Measurements from ENCODE around the gene PRKAG2. TPM values are rescaled to one million over a fixed set of nuclear protein-coding genes. Genes with fewer than 3 reads are reported as not detected.
"Not testable (repeated sequence)": the region's sequence is repeated elsewhere in the genome, so short reads cannot be mapped to it uniquely, and the experiment has no call there.

PRKAG2 gene
- total RNA-seq, 4 donors from 2014 or later, result 38.8 to 94.4 (median 73.2) TPM

- Histone ChIP-seq H3K9me3 (no peaks in the 10 kb centered on the region), H3K4me3 (no peak overlapping the region), H3K27ac (no peak overlapping the region), H3K4me1 (peaks cover 0 to 8% (median 0%) of the 10 kb centered on the region in 4 donors), H3K27me3 (no peaks in the 10 kb centered on the region), H3K36me3 (peaks cover 0 to 14% (median 0%) of the 10 kb centered on the region in 3 donors)
- DNase-seq, result peak in 1 of 3 donors; percentile 37
- TF ChIP-seq, protein P1, sequence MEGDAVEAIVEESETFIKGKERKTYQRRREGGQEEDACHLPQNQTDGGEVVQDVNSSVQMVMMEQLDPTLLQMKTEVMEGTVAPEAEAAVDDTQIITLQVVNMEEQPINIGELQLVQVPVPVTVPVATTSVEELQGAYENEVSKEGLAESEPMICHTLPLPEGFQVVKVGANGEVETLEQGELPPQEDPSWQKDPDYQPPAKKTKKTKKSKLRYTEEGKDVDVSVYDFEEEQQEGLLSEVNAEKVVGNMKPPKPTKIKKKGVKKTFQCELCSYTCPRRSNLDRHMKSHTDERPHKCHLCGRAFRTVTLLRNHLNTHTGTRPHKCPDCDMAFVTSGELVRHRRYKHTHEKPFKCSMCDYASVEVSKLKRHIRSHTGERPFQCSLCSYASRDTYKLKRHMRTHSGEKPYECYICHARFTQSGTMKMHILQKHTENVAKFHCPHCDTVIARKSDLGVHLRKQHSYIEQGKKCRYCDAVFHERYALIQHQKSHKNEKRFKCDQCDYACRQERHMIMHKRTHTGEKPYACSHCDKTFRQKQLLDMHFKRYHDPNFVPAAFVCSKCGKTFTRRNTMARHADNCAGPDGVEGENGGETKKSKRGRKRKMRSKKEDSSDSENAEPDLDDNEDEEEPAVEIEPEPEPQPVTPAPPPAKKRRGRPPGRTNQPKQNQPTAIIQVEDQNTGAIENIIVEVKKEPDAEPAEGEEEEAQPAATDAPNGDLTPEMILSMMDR (IDR thresholded peaks at IDR 0.05), result no peak
- TF ChIP-seq POLR2A (IDR thresholded peaks at IDR 0.05), result no peak
Measured at GRCh38 chr7:151784853-151785680, 91.8 kb downstream of the PRKAG2 start.

GRCh38 chr7:151783958-151784575 is 92.8 kb downstream of the PRKAG2 start:
- no peak for TF ChIP-seq POLR2A (IDR thresholded peaks at IDR 0.05)
- TF ChIP-seq, protein P1 (IDR thresholded peaks at IDR 0.05), result no peak
- Histone ChIP-seq H3K9me3 (no peaks in the 10 kb centered on the region), H3K27ac (no peak overlapping the region), H3K27me3 (no peaks in the 10 kb centered on the region), H3K4me3 (no peak overlapping the region), H3K36me3 (peaks cover 0 to 18% (median 0%) of the 10 kb centered on the region in 3 donors), H3K4me1 (peaks cover 0 to 8% (median 0%) of the 10 kb centered on the region in 4 donors)
- peak in 1 of 3 donors; percentile 40 for DNase-seq

DNA sequence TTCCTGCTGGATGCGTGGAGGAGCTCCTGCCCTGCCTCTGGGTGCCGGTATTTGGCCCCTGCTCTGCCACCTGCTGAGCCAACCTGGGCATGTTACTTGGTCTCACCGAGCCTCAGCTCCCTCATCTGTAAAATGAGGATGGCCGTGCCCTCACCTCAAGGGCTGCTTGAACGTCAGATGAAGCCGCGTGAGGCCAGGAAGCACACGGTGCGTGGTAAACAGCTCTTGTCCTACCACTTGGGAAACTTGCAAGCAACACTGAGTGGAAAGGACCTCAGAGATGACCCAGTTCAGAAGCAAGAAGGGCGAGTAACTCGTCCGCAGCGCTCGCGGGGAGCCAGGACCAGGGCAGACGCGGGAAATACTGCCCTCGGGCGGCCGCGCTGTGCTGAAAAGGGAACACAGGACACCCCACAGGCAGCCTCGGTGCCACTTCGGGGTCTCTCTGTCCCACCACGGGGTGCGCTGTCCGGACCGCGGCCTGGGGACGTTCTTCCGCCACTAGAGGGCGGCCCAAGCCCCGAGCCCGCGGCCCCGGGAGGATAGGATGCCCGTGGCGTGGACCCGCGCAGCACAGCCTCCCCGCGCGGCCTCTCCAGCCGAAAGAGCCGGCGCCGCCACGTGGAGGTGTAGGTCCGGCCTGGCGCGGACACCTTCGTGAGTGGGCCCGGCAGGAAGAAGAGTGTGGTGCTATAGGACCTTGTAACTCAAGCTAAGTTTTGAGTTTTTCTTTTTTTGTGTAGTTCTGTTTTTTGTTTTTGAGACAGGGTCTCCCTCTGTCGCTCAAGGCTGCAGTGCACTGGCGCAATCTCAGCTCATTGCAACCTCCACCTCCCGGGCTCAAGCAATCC is 94.1 kb downstream of the PRKAG2 start:
- Histone ChIP-seq H3K4me1 (peaks cover 0 to 8% (median 0%) of the 10 kb centered on the region in 4 donors), H3K27ac (no peak overlapping the region), H3K9me3 (no peaks in the 10 kb centered on the region), H3K36me3 (peaks cover 0 to 20% (median 0%) of the 10 kb centered on the region in 3 donors), H3K4me3 (peak overlapping the region; percentile 5 to 34 (median 20)), H3K27me3 (no peaks in the 10 kb centered on the region)
- no peak for TF ChIP-seq POLR2A (IDR thresholded peaks at IDR 0.05)
- TF ChIP-seq, protein P1 (IDR thresholded peaks at IDR 0.05), result peak; percentile 84 to 97 (median 90)
- DNase-seq, result peak; percentile 78 to 91 (median 85)

DNA sequence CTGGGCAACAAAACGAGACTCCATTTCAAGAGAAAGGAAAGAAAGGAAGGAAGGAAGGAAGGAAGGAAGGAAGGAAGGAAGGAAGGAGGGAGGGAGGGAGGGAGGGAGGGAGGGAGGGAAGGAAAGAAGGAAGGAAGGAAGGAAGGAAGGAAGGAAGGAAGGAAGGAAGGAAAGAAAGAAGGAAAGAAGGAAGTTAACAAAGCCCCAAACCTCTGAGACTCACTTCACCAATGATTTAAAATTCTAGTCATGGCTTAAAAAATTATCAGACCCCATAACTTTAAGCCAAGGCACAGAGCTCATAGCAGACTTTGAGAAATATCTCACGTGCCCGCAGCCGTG is 94.7 kb downstream of the PRKAG2 start:
- H3K4me1 ChIP-seq, DNase-seq, H3K4me3 ChIP-seq, H3K9me3 ChIP-seq, H3K27me3 ChIP-seq, H3K27ac ChIP-seq: not testable (repeated sequence)
- H3K36me3 ChIP-seq, result peaks cover 0 to 20% (median 0%) of the 10 kb centered on the region in 3 donors

GRCh38 chr7:151781161-151781845 is 95.6 kb downstream of the PRKAG2 start:
- H3K4me1 ChIP-seq, result peaks cover 0 to 8% (median 0%) of the 10 kb centered on the region in 4 donors
- TF ChIP-seq, protein P1 (IDR thresholded peaks at IDR 0.05), result no peak
- no peak for TF ChIP-seq POLR2A (IDR thresholded peaks at IDR 0.05)
- peaks cover 0 to 20% (median 0%) of the 10 kb centered on the region in 3 donors for H3K36me3 ChIP-seq
- no peak overlapping the region for H3K27ac ChIP-seq
- no peaks in the 10 kb centered on the region for H3K9me3 ChIP-seq
- no peak for DNase-seq
- H3K27me3 ChIP-seq, result no peaks in the 10 kb centered on the region
- H3K4me3 ChIP-seq, result no peak overlapping the region

Measured in Peyer's patch (tissue), 4 donors.